HG03432 (cell line): ENCODE data around the gene TRAK1.
"Not testable (repeated sequence)": the region's sequence is repeated elsewhere in the genome, so short reads cannot be mapped to it uniquely, and the experiment has no call there.

Experiments used
- ATAC-seq: cut with Tn5 transposase; IDR thresholded peaks from one replicate; pipeline ENCODE4 v1.9.1; 2021; ENCODE audit warnings: mild to moderate bottlenecking, moderate library complexity; ENCODE audit not compliant: unreplicated experiment

Gene TRAK1

GRCh38 chr3:42095540-42095939, 4.4 kb downstream of the TRAK1 start:
- no peak for ATAC-seq

- no peak for ATAC-seq
Measured at GRCh38 chr3:42096796-42097565, 5.8 kb downstream of the TRAK1 start.

- ATAC-seq = no peak
Measured at GRCh38 chr3:42097566-42097946, 6.4 kb downstream of the TRAK1 start.

GRCh38 chr3:42098171-42098570, 7.0 kb downstream of the TRAK1 start:
- ATAC-seq = no peak

GRCh38 chr3:42099020-42099765, 8.0 kb downstream of the TRAK1 start:
- ATAC-seq = no peak

- ATAC-seq = no peak
Measured at GRCh38 chr3:42101048-42101447, 9.9 kb downstream of the TRAK1 start.

- no peak for ATAC-seq
Measured at GRCh38 chr3:42101481-42101880, 10.3 kb downstream of the TRAK1 start.

- ATAC-seq = no peak
Measured at GRCh38 chr3:42102571-42102970, 11.4 kb downstream of the TRAK1 start.

GRCh38 chr3:42103921-42104665, 12.9 kb downstream of the TRAK1 start:
- not testable (repeated sequence) for ATAC-seq

- ATAC-seq = not testable (repeated sequence)
Measured at GRCh38 chr3:42105994-42106393, 14.8 kb downstream of the TRAK1 start.

GRCh38 chr3:42106646-42107045, 15.5 kb downstream of the TRAK1 start:
- ATAC-seq = no peak

- ATAC-seq = no peak
Measured at GRCh38 chr3:42110631-42111030, 19.5 kb downstream of the TRAK1 start.

GRCh38 chr3:42114130-42114725, 23.1 kb downstream of the TRAK1 start:
- ATAC-seq = no peak

GRCh38 chr3:42115215-42115614, 24.1 kb downstream of the TRAK1 start:
- ATAC-seq = no peak

- ATAC-seq = no peak
Measured at GRCh38 chr3:42115946-42116345, 24.8 kb downstream of the TRAK1 start.

GRCh38 chr3:42116466-42116865, 25.3 kb downstream of the TRAK1 start:
- ATAC-seq = no peak

GRCh38 chr3:42117175-42118008, 26.2 kb downstream of the TRAK1 start:
- no peak for ATAC-seq

GRCh38 chr3:42118762-42119361, 27.7 kb downstream of the TRAK1 start:
- ATAC-seq = peak; percentile 68

- ATAC-seq = no peak
Measured at GRCh38 chr3:42119561-42120355, 28.6 kb downstream of the TRAK1 start.
